HepG2 (cell line): ENCODE measurements around the gene COQ8B.
"Not testable (repeated sequence)": the region's sequence is repeated elsewhere in the genome, so short reads cannot be mapped to it uniquely, and the experiment has no call there.

Source experiments
- ATF2 ChIP-seq: sonication (generic); formaldehyde crosslinking; IDR thresholded peaks from 2 replicates; pipeline ENCODE4 v1.4.0; 2020; ENCODE audit warnings: missing genetic modification reagents
- BRCA1 ChIP-seq: sonication (generic); formaldehyde crosslinking; IDR thresholded peaks from 2 replicates; pipeline ENCODE4 v1.4.0; 2020; ENCODE audit warnings: missing genetic modification reagents
- CAMTA2 ChIP-seq: sonication (generic); formaldehyde crosslinking; IDR thresholded peaks from 2 replicates; pipeline ENCODE4 v1.4.0; 2020; ENCODE audit warnings: mild to moderate bottlenecking, missing genetic modification reagents, borderline replicate concordance
- CTCF ChIP-seq: sonication (generic); formaldehyde crosslinking; IDR thresholded peaks from 2 replicates; pipeline ENCODE4 v1.5.0; 2020; ENCODE audit warnings: mild to moderate bottlenecking, missing genetic modification reagents, moderate library complexity
- GABPA ChIP-seq, 2 experiments: IDR thresholded peaks; 2 replicates each; pipeline ENCODE4 v1.6.1; 2011 to 2016; ENCODE audit warnings: low read depth in 2 of 2, low read length in 1 of 2, missing biosample characterization in 1 of 2, missing genetic modification characterization in 1 of 2
- HDAC6 ChIP-seq: fragments of 200-600 bp; sonication (generic); IDR thresholded peaks from 2 replicates; pipeline ENCODE4 v1.7.0; 2017; ENCODE audit warnings: mild to moderate bottlenecking, antibody characterized with exemption, low read length, low read depth
- KDM1A ChIP-seq: IDR thresholded peaks from 2 replicates; pipeline ENCODE4 v1.6.1; 2016; ENCODE audit warnings: missing compliant biosample characterization
- NAIF1 ChIP-seq: sonication (generic); formaldehyde crosslinking; IDR thresholded peaks from 2 replicates; pipeline ENCODE4 v1.5.0; 2020; ENCODE audit warnings: mild to moderate bottlenecking, missing genetic modification reagents, borderline replicate concordance
- PHB2 ChIP-seq: fragments of 450-650 bp; IDR thresholded peaks from 2 replicates; pipeline ENCODE4 v1.6.1; 2018; ENCODE audit not compliant: partially characterized antibody
- RBM22 ChIP-seq: fragments of 200-400 bp; formaldehyde crosslinking; optimal IDR thresholded peaks from 2 replicates; pipeline ENCODE3; 2017; ENCODE audit warnings: mild to moderate bottlenecking, low read length, moderate library complexity
- ZBTB49 ChIP-seq: sonication (generic); formaldehyde crosslinking; IDR thresholded peaks from 2 replicates; pipeline ENCODE4 v1.4.0; 2020; ENCODE audit warnings: missing genetic modification reagents, borderline replicate concordance

GRCh38 chr19:40730065-40730464 is 13.4 kb upstream of the COQ8B start:
- TF ChIP-seq CAMTA2; ATF2 (CRISPR knock-in tag); GABPA (IDR thresholded peaks at IDR 0.05; ENCODE audit: low read depth, low read length); GABPA (CRISPR knock-in tag; IDR thresholded peaks at IDR 0.05; ENCODE audit: low read depth); HDAC6; ZBTB49 (CRISPR knock-in tag); CTCF (CRISPR knock-in tag); PHB2; BRCA1 (CRISPR knock-in tag); NAIF1 (CRISPR knock-in tag); KDM1A (CRISPR knock-in tag); RBM22: not testable (repeated sequence)
